ENCODE results near the gene GSKIP.

GRCh38 chr14:96417254-96417653 is 53.9 kb downstream of the GSKIP start:
- TF ChIP-seq CTCF (IDR thresholded peaks at IDR 0.05): no peak
- TF ChIP-seq POLR2A (IDR thresholded peaks at IDR 0.05): no peak

Data from esophagus squamous epithelium (tissue), 4 donors.